Measurements from ENCODE around the gene JAZF1. TPM values are rescaled to one million over a fixed set of nuclear protein-coding genes. Genes with fewer than 3 reads are reported as not detected.

Gene JAZF1
- total and polyA plus RNA-seq, 2 of the 8 experiments (the other 6 are each of a cell fraction or from before 2014, with no cell fraction given) = 2.6 to 21.8 TPM

- peak overlapping the region; percentile 20 to 33; a peak in 2 of 4 replicates for H3K4me2 ChIP-seq (ENCODE audit: insufficient read depth in 1 of 2, low read depth in 2 of 2, low read length in 2 of 2)
- DNase-seq (ENCODE audit: low read depth in 1 of 2, low spot score in 2 of 2) (no peak), FAIRE-seq (peak; percentile 60)
- CTCF ChIA-PET (ENCODE audit: partially characterized antibody) = interaction anchor here (0.7 to 5.5 kb wide), 12 partner anchors 12 to 534 kb away, joined by 3 to 50 read pairs (median 4); no protein-coding TSS in a partner anchor
- no peak overlapping the region for H3K4ac ChIP-seq (replicated peaks; ENCODE audit: insufficient read length, low read depth, low read length)
- no peak overlapping the region for H4K91ac ChIP-seq (replicated peaks; ENCODE audit: insufficient read length, low read length)
- no peak overlapping the region for H3K23ac ChIP-seq (ENCODE audit: insufficient read length)
- H2BK5ac ChIP-seq (ENCODE audit: low read depth, low read length) = no peak overlapping the region
- H4K8ac ChIP-seq (ENCODE audit: extremely low read depth, insufficient read depth, low read length) = no peak overlapping the region
- H3K36me3 ChIP-seq (ENCODE audit: control insufficient read depth in 2 of 4, insufficient read depth in 4 of 4, low read length in 3 of 4) = no peaks in the 10 kb centered on the region
- H2BK120ac ChIP-seq (replicated peaks; ENCODE audit: low read depth, low read length) = no peak overlapping the region
- POLR2A ChIA-PET (ENCODE audit: partially characterized antibody) = interaction anchor here (0.9 to 1.0 kb wide), 2 partner anchors 77 to 193 kb away, joined by 3 read pairs; no protein-coding TSS in a partner anchor
- no peak overlapping the region for H3K56ac ChIP-seq (replicated peaks; ENCODE audit: insufficient read length, low read depth, low read length)
- H4K20me1 ChIP-seq (replicated peaks in 1 of 2; ENCODE audit: control insufficient read depth in 1 of 2, insufficient read depth in 2 of 2, low read length in 2 of 2) = no peaks in the 10 kb centered on the region
- no peak overlapping the region; a peak in 1 of 8 replicates for H3K4me3 ChIP-seq (ENCODE audit: extremely low read depth in 1 of 4, insufficient read depth in 2 of 4, low read depth in 3 of 4, low read length in 4 of 4)
- no peak overlapping the region for H2BK12ac ChIP-seq (ENCODE audit: low read depth, low read length)
- no peaks in the 10 kb centered on the region for H3K27me3 ChIP-seq (replicated peaks in 1 of 4; ENCODE audit: control insufficient read depth in 3 of 4, extremely low read depth in 1 of 4, insufficient read depth in 3 of 4, low read length in 3 of 4)
- no peak overlapping the region for H3K18ac ChIP-seq (ENCODE audit: extremely low read depth, low read length)
- no peak overlapping the region for H3K14ac ChIP-seq (ENCODE audit: insufficient read length)
- H2AK5ac ChIP-seq (ENCODE audit: low read depth, low read length) = no peak overlapping the region
- H2BK15ac ChIP-seq (ENCODE audit: low read length) = no peak overlapping the region
- peaks cover 0 to 8% (median 5%) of the 10 kb centered on the region in 4 experiments; a peak in 5 of 7 replicates for H3K4me1 ChIP-seq (replicated peaks in 1 of 4; ENCODE audit: control insufficient read depth in 3 of 4, insufficient read depth in 4 of 4, low read length in 3 of 4)
- H3K27ac ChIP-seq (ENCODE audit: low read depth, low read length) = no peak overlapping the region
- H2AFZ ChIP-seq (ENCODE audit: low read length) = no peak overlapping the region
- H2BK20ac ChIP-seq (ENCODE audit: low read length) = no peak overlapping the region
- H3K9ac ChIP-seq (replicated peaks in 1 of 4; ENCODE audit: extremely low read depth in 1 of 4, low read depth in 3 of 4, low read length in 3 of 4) = no peak overlapping the region
- H3K79me1 ChIP-seq (ENCODE audit: low read depth, low read length) = no peaks in the 10 kb centered on the region
- H3K23me2 ChIP-seq (ENCODE audit: low read depth, low read length) = no peaks in the 10 kb centered on the region
- H3K79me2 ChIP-seq (ENCODE audit: control insufficient read depth in 1 of 2, insufficient read depth in 2 of 2, low read length in 2 of 2) = no peaks in the 10 kb centered on the region
- no peaks in the 10 kb centered on the region for H3K9me3 ChIP-seq (ENCODE audit: insufficient read depth in 2 of 2, low read depth in 1 of 2, low read length in 1 of 2)
- H4K5ac ChIP-seq (ENCODE audit: insufficient read length, low read depth, low read length) = no peak overlapping the region
- 31% methylated on average over 3 of the region's 3 CpGs; no CpG with 5 or more reads in 1 of the 2 experiments for WGBS, 2 experiments (ENCODE audit: extremely low coverage in 1 of 2, insufficient coverage in 1 of 2, insufficient read length in 1 of 2, insufficient replicate concordance in 2 of 2, low coverage in 1 of 2, low lambda C conversion rate in 2 of 2, missing lambda C conversion rate in 1 of 2)
- no peak for TF ChIP-seq TCF12 (IDR thresholded peaks at IDR 0.05; ENCODE audit: low read depth, low read length)
- no peak for TF ChIP-seq NRF1 (IDR thresholded peaks at IDR 0.05; ENCODE audit: low read depth, low read length)
- TF ChIP-seq RNF2 (IDR thresholded peaks at IDR 0.05; ENCODE audit: borderline replicate concordance, low read depth, low read length, missing control alignments, poor library complexity, severe bottlenecking) = no peak
- no peak for TF ChIP-seq CTBP2 (IDR thresholded peaks at IDR 0.05; ENCODE audit: borderline replicate concordance, insufficient read depth, insufficient read length, low read length)
- TF ChIP-seq NANOG (IDR thresholded peaks at IDR 0.05; ENCODE audit: insufficient read depth, low read depth, low read length, poor library complexity, severe bottlenecking) = no peak
- TF ChIP-seq SP2 (IDR thresholded peaks at IDR 0.05; ENCODE audit: low read length) = no peak
- no peak for TF ChIP-seq GTF2F1 (IDR thresholded peaks at IDR 0.05; ENCODE audit: borderline replicate concordance, low read depth, low read length)
- peak; percentile 44 to 52; a peak in 3 of 4 replicates for TF ChIP-seq RAD21 (IDR thresholded peaks at IDR 0.05 in 1 of 2, conservative IDR thresholded peaks at IDR 0.05 in 1 of 2; ENCODE audit: low read depth in 2 of 2, low read length in 2 of 2)
- no peak for TF ChIP-seq CREB1 (IDR thresholded peaks at IDR 0.05)
- no peak for TF ChIP-seq KDM5A (IDR thresholded peaks at IDR 0.05; ENCODE audit: low read length)
- TF ChIP-seq CEBPB (IDR thresholded peaks at IDR 0.05; ENCODE audit: low read depth, low read length) = no peak
These were observed 246.7 kb downstream of the JAZF1 start for GRCh38 chr7:27933671-27934565.

Measured in H1 (cell line).